GM12878 (cell line): ENCODE measurements around the gene RSBN1L. TPM values are rescaled to one million over a fixed set of nuclear protein-coding genes. Genes with fewer than 3 reads are reported as not detected.

Source experiments
- ATAC-seq: fragments of 200-7000 bp; cut with Tn5 transposase; 3 replicates; pipeline ENCODE4 v1.9.1; 2020; ENCODE audit warnings: mild to moderate bottlenecking, moderate library complexity
- BruUV-seq: library from RNA; stranded (reverse); fragments of 400-500 nt; replicated peaks from 2 replicates; lab custom pipeline; 2021; lab: Mats Ljungman, UMichigan
- CTCF ChIA-PET: fragments of 300-600 bp; sonication (Branson Sonifier 250); formaldehyde crosslinking; extraction: SDS; loops from one replicate; lab custom pipeline; 2021; ENCODE audit warnings: inconsistent platforms; lab: Yijun Ruan, JAX
- POLR2A ChIA-PET: fragments of 350-600 bp; formaldehyde crosslinking; extraction: SDS; loops from one replicate; lab custom pipeline; 2021; ENCODE audit warnings: inconsistent platforms; lab: Charles Lee
- RAD21 ChIA-PET: fragments of 300-600 bp; sonication (Branson Sonifier 250); formaldehyde crosslinking; loops from one replicate; lab custom pipeline; 2023; ENCODE audit warnings: antibody characterized with exemption; ENCODE audit not compliant: unreplicated experiment; lab: Charles Lee
- SMC1A ChIA-PET: fragments of 300-600 bp; sonication (Branson Sonifier 250); formaldehyde crosslinking; loops from one replicate; lab custom pipeline; 2023; ENCODE audit not compliant: unreplicated experiment, uncharacterized antibody; lab: Charles Lee
- DNase-seq: peaks from one replicate; pipeline ENCODE4 v3.0.0-alpha.2; 2011; ENCODE audit warnings: low read depth, low spot score
- FAIRE-seq: peaks from 3 replicates; lab custom pipeline; 2011; peaks lifted over from hg19 to GRCh38; lab: Jason Lieb, UNC
- H2AFZ ChIP-seq: 2 replicates; pipeline ENCODE4 v1.6.0; 2011; ENCODE audit warnings: low read depth, low read length, control low read depth; ENCODE audit not compliant: control insufficient read depth
- H3K27ac ChIP-seq: 2 replicates; pipeline ENCODE4 v1.5.1; 2011; ENCODE audit warnings: control low read depth; ENCODE audit not compliant: control insufficient read depth, insufficient read depth
- H3K27me3 ChIP-seq, 2 experiments: replicated peaks in 1 of 2; 2 replicates each; pipeline versions ENCODE4 v1.6.0 to v1.6.1; 2011; ENCODE audit warnings: low read length in 1 of 2; ENCODE audit not compliant: control insufficient read depth in 2 of 2, insufficient read depth in 2 of 2
- H3K36me3 ChIP-seq, 2 experiments: 2 replicates each; pipeline ENCODE4 v1.5.1; 2011; ENCODE audit warnings: low read length in 1 of 2; ENCODE audit not compliant: control insufficient read depth in 2 of 2, insufficient read depth in 2 of 2
- H3K4me1 ChIP-seq: 2 replicates; pipeline ENCODE4 v1.6.1; 2011; ENCODE audit warnings: mild to moderate bottlenecking, low read length, moderate library complexity, mixed read lengths; ENCODE audit not compliant: control insufficient read depth, insufficient read depth
- H3K4me2 ChIP-seq: 2 replicates; pipeline ENCODE4 v1.6.0; 2011; ENCODE audit warnings: control low read depth; ENCODE audit not compliant: control insufficient read depth, insufficient read depth
- H3K4me3 ChIP-seq: fragments of 200-600 bp; sonication (generic); 2 replicates; pipeline ENCODE4 v1.5.1; 2016
- H3K79me2 ChIP-seq: 2 replicates; pipeline ENCODE4 v1.6.0; 2011; ENCODE audit warnings: low read length; ENCODE audit not compliant: control insufficient read depth, insufficient read depth
- H3K9ac ChIP-seq: 2 replicates; pipeline ENCODE4 v1.8.0; 2011; ENCODE audit warnings: low read length, control low read depth, mixed read lengths; ENCODE audit not compliant: control insufficient read depth, insufficient read depth
- H3K9me3 ChIP-seq: replicated peaks from 3 replicates; pipeline ENCODE4 v1.5.1; 2011; ENCODE audit warnings: mild to moderate bottlenecking, low read length; ENCODE audit not compliant: control insufficient read depth, insufficient read depth
- H4K20me1 ChIP-seq: 2 replicates; pipeline ENCODE4 v1.6.0; 2011; ENCODE audit not compliant: control insufficient read depth, insufficient read depth
- BACH1 ChIP-seq: fragments of 450-650 bp; IDR thresholded peaks from 2 replicates; pipeline ENCODE4 v1.6.1; 2017; ENCODE audit warnings: mild to moderate bottlenecking, borderline replicate concordance
- CEBPZ ChIP-seq: fragments of 150-350 bp; IDR thresholded peaks from 2 replicates; pipeline ENCODE4 v1.6.1; 2016; ENCODE audit warnings: low read depth, low read length
- EP300 ChIP-seq, 2 experiments: fragments of 150-350 bp in 1 of 2; IDR thresholded peaks; 2 replicates each; pipeline ENCODE4 v1.6.1; 2011 to 2012; ENCODE audit warnings: low read depth in 2 of 2, low read length in 2 of 2, borderline replicate concordance in 1 of 2, improper control_type of control experiment in 1 of 2, inconsistent platforms in 1 of 2; ENCODE audit not compliant: control insufficient read depth in 1 of 2
- ESRRA ChIP-seq: IDR thresholded peaks from 2 replicates; pipeline ENCODE4 v1.6.1; 2012; ENCODE audit warnings: mild to moderate bottlenecking, low read length, improper control_type of control experiment
- FOXM1 ChIP-seq: IDR thresholded peaks from 2 replicates; pipeline ENCODE4 v1.6.1; 2012; ENCODE audit warnings: low read depth, mild to moderate bottlenecking, inconsistent platforms, low read length, moderate library complexity
- KLF5 ChIP-seq: fragments of 450-650 bp; IDR thresholded peaks from 2 replicates; pipeline ENCODE4 v1.6.1; 2014; ENCODE audit warnings: mild to moderate bottlenecking; ENCODE audit not compliant: partially characterized antibody
- MTA3 ChIP-seq: IDR thresholded peaks from 2 replicates; pipeline ENCODE4 v1.6.1; 2012; ENCODE audit warnings: low read length, inconsistent platforms, borderline replicate concordance
- NFIC ChIP-seq: IDR thresholded peaks from 2 replicates; pipeline ENCODE4 v1.6.1; 2012; ENCODE audit warnings: low read depth, mild to moderate bottlenecking, inconsistent platforms, low read length, moderate library complexity
- PML ChIP-seq: IDR thresholded peaks from 2 replicates; pipeline ENCODE4 v1.6.1; 2012; ENCODE audit warnings: low read length, inconsistent platforms
- SMARCA5 ChIP-seq: fragments of 450-650 bp; IDR thresholded peaks from 2 replicates; pipeline ENCODE4 v1.6.1; 2017; ENCODE audit warnings: mild to moderate bottlenecking
- STAT3 ChIP-seq: IDR thresholded peaks from 2 replicates; pipeline ENCODE4 v1.6.1; 2011; ENCODE audit warnings: low read depth, low read length, improper control_type of control experiment
- TCF7 ChIP-seq: IDR thresholded peaks from 2 replicates; pipeline ENCODE4 v1.6.1; 2014; ENCODE audit warnings: antibody characterized with exemption, borderline replicate concordance
- ZBTB40 ChIP-seq: fragments of 450-650 bp; IDR thresholded peaks from 2 replicates; pipeline ENCODE4 v1.6.1; 2016; ENCODE audit warnings: mild to moderate bottlenecking, moderate library complexity, borderline replicate concordance
- ZNF384 ChIP-seq: IDR thresholded peaks from 2 replicates; pipeline ENCODE4 v1.6.1; 2012; ENCODE audit warnings: low read depth, mild to moderate bottlenecking, low read length, improper control_type of control experiment, borderline replicate concordance
- WGBS: methylation state at CpG from one replicate; pipeline ENCODE4 v1.1.6; 2016; ENCODE audit warnings: low lambda C conversion rate; ENCODE audit not compliant: insufficient replicate concordance, insufficient coverage; ENCODE audit errors: missing lambda C conversion rate; 5-methylcytosine and 5-hydroxymethylcytosine counted together
- in situ Hi-C: fragments of 300-500 bp; cut with MboI; formaldehyde crosslinking; loops from 9 replicates; pipeline ENCODE4 v1.14.3; 2018; ENCODE audit warnings: mixed read lengths
- intact Hi-C: fragments of 100-400 bp; cut with micrococcal nuclease; formaldehyde crosslinking; loops from one replicate; pipeline ENCODE4 v1.14.2; 2022; ENCODE audit not compliant: unreplicated experiment
- polyA plus RNA-seq, 11 experiments: library from polyadenylated mRNA; depleted of rRNA in 4 of 11; unstranded in 6 of 11; stranded (reverse) in 5 of 11; fragments of >200 nt; fragmentation: Nextera tagmentation in 4 of 11; fragmentation: Illumina TruSeq in 1 of 11; extraction: Ambion mirVana in 4 of 11; extraction: Trizol in 1 of 11; gene quantifications; 1 replicate in 1 of 11; 2 replicates in 10 of 11; pipeline versions ENCODE4 v1.2.1 to v1.2.3, GENCODE V29; 2011 to 2016; ENCODE audit warnings: inconsistent platforms in 2 of 11, missing spikeins in 2 of 11, low read depth in 1 of 11
- total RNA-seq, 4 experiments: library from RNA; depleted of rRNA in 3 of 4; stranded (reverse); fragments of >200 nt in 3 of 4; fragmentation: Illumina TruSeq in 1 of 4; extraction: Trizol in 1 of 4; gene quantifications; 2 replicates each; pipeline versions ENCODE4 v1.2.1 to v1.2.3, GENCODE V29; 2013 to 2021

The RSBN1L gene
- total and polyA plus RNA-seq, 10 of the 15 experiments (the other 5 are each of a cell fraction or from before 2014, with no cell fraction given) = 4.5 to 23.7 (median 10.3) TPM

- intact Hi-C loops (no loop called here), in situ Hi-C loops (no loop called here)
- DNase-seq (no peak), ATAC-seq (no peak), FAIRE-seq (no peak)
- RAD21 ChIA-PET = no interaction called here
- no peaks in the 10 kb centered on the region for H3K9me3 ChIP-seq
- BruUV-seq = no TSS peak
- no peaks in the 10 kb centered on the region for H3K4me1 ChIP-seq
- WGBS = 97% methylated on average over 3 of the region's 3 CpGs
- CTCF ChIA-PET = interaction anchor here (1.1 to 1.3 kb wide), 2 partner anchors 58 to 324 kb away, joined by 3 to 4 read pairs; no protein-coding TSS in a partner anchor
- peaks cover 47% of the 10 kb centered on the region for H3K79me2 ChIP-seq
- peaks cover 0 to 3% of the 10 kb centered on the region in 2 experiments; a peak in 2 of 4 replicates for H3K36me3 ChIP-seq
- H3K27me3 ChIP-seq = no peaks in the 10 kb centered on the region
- H2AFZ ChIP-seq = no peak overlapping the region
- H3K27ac ChIP-seq = no peak overlapping the region
- no peak overlapping the region for H3K4me2 ChIP-seq
- no peaks in the 10 kb centered on the region for H4K20me1 ChIP-seq
- SMC1A ChIA-PET = interaction anchor here (0.8 kb wide), 1 partner anchor 19 kb away, joined by 4 read pairs; no protein-coding TSS in a partner anchor
- POLR2A ChIA-PET = interaction anchor here (0.5 to 1.1 kb wide), 2 partner anchors 15 to 43 kb away, joined by 4 to 5 read pairs; no protein-coding TSS in a partner anchor
- H3K9ac ChIP-seq = no peak overlapping the region
- no peak overlapping the region for H3K4me3 ChIP-seq
- no peak for TF ChIP-seq BACH1
- TF ChIP-seq EP300 (IDR thresholded peaks at IDR 0.05; ENCODE audit: borderline replicate concordance in 1 of 2, control insufficient read depth in 1 of 2, low read depth in 2 of 2, low read length in 2 of 2) = no peak
- no peak for TF ChIP-seq FOXM1
- TF ChIP-seq ZBTB40 = no peak
- no peak for TF ChIP-seq ZNF384
- no peak for TF ChIP-seq SMARCA5
- no peak for TF ChIP-seq CEBPZ
- TF ChIP-seq STAT3 = no peak
- TF ChIP-seq KLF5 = no peak
- TF ChIP-seq NFIC = no peak
- TF ChIP-seq MTA3 = no peak
- no peak for TF ChIP-seq PML
- TF ChIP-seq TCF7 = no peak
- TF ChIP-seq ESRRA = no peak
These were observed 20.5 kb downstream of the RSBN1L start for GRCh38 chr7:77716804-77717203.
